ENCODE results near the gene VAC14. TPM values are rescaled to one million over a fixed set of nuclear protein-coding genes. Genes with fewer than 3 reads are reported as not detected.

VAC14 gene
- polyA plus RNA-seq, 2 of the 4 experiments (the other 2 are of a cell fraction), result 25.3 to 27.0 TPM

GRCh38 chr16:70753228-70753627 lies 47.7 kb downstream of the VAC14 start:
- ChIA-PET CTCF (interaction anchor here (1.1 to 6.8 kb wide), 4 partner anchors 18 to 74 kb away, joined by 3 to 64 read pairs (median 16); no protein-coding TSS in a partner anchor), POLR2A (no interaction called here)
- H3K4me2 ChIP-seq, result no peak overlapping the region
- TF ChIP-seq RAD21 (conservative IDR thresholded peaks at IDR 0.05 in 1 of 2, IDR thresholded peaks at IDR 0.05 in 1 of 2), result no peak
- H3K9me3 ChIP-seq, result no peaks in the 10 kb centered on the region
- 92% methylated on average over 5 of the region's 6 CpGs for WGBS (ENCODE audit: missing lambda C conversion rate)
- H3K4me3 ChIP-seq, result no peak overlapping the region
- DNase-seq (ENCODE audit: low read depth in 1 of 2, low spot score in 1 of 2), result no peak
- peaks cover 48% of the 10 kb centered on the region for H3K4me1 ChIP-seq
- H3K27ac ChIP-seq, result peak overlapping the region in 1 of 2 experiments; percentile 94; a peak in 3 of 6 replicates
- no peak for FAIRE-seq
- no peak for ATAC-seq

GRCh38 chr16:70752426-70752825 lies 48.5 kb downstream of the VAC14 start:
- peaks cover 56% of the 10 kb centered on the region for H3K4me1 ChIP-seq
- DNase-seq (ENCODE audit: low read depth in 1 of 2, low spot score in 1 of 2) (no peak), FAIRE-seq (no peak), ATAC-seq (no peak)
- CTCF ChIA-PET, result interaction anchor here (1.2 to 6.8 kb wide), 4 partner anchors 14 to 73 kb away, joined by 3 to 64 read pairs (median 17); no protein-coding TSS in a partner anchor
- POLR2A ChIA-PET, result no interaction called here
- H3K4me3 ChIP-seq, result no peak overlapping the region
- 95% methylated on average over 7 of the region's 10 CpGs for WGBS (ENCODE audit: missing lambda C conversion rate)
- H3K4me2 ChIP-seq, result no peak overlapping the region
- TF ChIP-seq HES2 (IDR thresholded peaks at IDR 0.05), result no peak
- TF ChIP-seq TFCP2L1 (CRISPR knock-in tag; IDR thresholded peaks at IDR 0.05), result no peak
- no peak for TF ChIP-seq TP53 (CRISPR knock-in tag; IDR thresholded peaks at IDR 0.05)
- TF ChIP-seq HDAC2 (IDR thresholded peaks at IDR 0.05), result no peak
- TF ChIP-seq ZNF302 (CRISPR knock-in tag; IDR thresholded peaks at IDR 0.05), result no peak
- TF ChIP-seq MAX (IDR thresholded peaks at IDR 0.05), result no peak
- no peak for TF ChIP-seq FOSB (CRISPR knock-in tag; IDR thresholded peaks at IDR 0.05)
- TF ChIP-seq MAZ (IDR thresholded peaks at IDR 0.05; ENCODE audit: borderline replicate concordance, low read depth, low read length), result no peak
- TF ChIP-seq FOSL2 (IDR thresholded peaks at IDR 0.05), result no peak
- TF ChIP-seq FOSL2 (CRISPR knock-in tag; IDR thresholded peaks at IDR 0.05), result no peak
- no peak for TF ChIP-seq CBX8 (IDR thresholded peaks at IDR 0.05)
- no peak for TF ChIP-seq REST (IDR thresholded peaks at IDR 0.05)
- TF ChIP-seq ZFP36 (IDR thresholded peaks at IDR 0.05; ENCODE audit: borderline replicate concordance, partially characterized antibody), result no peak
- TF ChIP-seq NR3C1 (IDR thresholded peaks at IDR 0.05), result no peak
- TF ChIP-seq JUNB (IDR thresholded peaks at IDR 0.05), result no peak
- TF ChIP-seq HMGXB4 (CRISPR knock-in tag; IDR thresholded peaks at IDR 0.05; ENCODE audit: borderline replicate concordance), result no peak
- peak overlapping the region in 1 of 2 experiments; percentile 94; a peak in 3 of 6 replicates for H3K27ac ChIP-seq
- no peaks in the 10 kb centered on the region for H3K9me3 ChIP-seq

- 39% methylated on average over 6 of the region's 7 CpGs for WGBS (ENCODE audit: missing lambda C conversion rate)
- Histone ChIP-seq H3K4me1 (peaks cover 64% of the 10 kb centered on the region), H3K27ac (peak overlapping the region; percentile 51 to 94), H3K9me3 (no peaks in the 10 kb centered on the region), H3K4me3 (no peak overlapping the region), H3K4me2 (peak overlapping the region; percentile 28)
- TF ChIP-seq SREBF2 (IDR thresholded peaks at IDR 0.05), result no peak
- no peak for TF ChIP-seq REST (IDR thresholded peaks at IDR 0.05)
- TF ChIP-seq CHD2 (IDR thresholded peaks at IDR 0.05; ENCODE audit: low read length, partially characterized antibody), result no peak
- TF ChIP-seq EHMT2 (IDR thresholded peaks at IDR 0.05; ENCODE audit: low read depth), result no peak
- TF ChIP-seq HEYL (CRISPR knock-in tag; IDR thresholded peaks at IDR 0.05), result no peak
- TF ChIP-seq GATA3 (IDR thresholded peaks at IDR 0.05; ENCODE audit: borderline replicate concordance), result no peak
- no peak for FAIRE-seq
- ChIA-PET CTCF (interaction anchor here (1.5 to 6.8 kb wide), 5 partner anchors 10 to 97 kb away, joined by 5 to 64 read pairs (median 15); no protein-coding TSS in a partner anchor), POLR2A (no interaction called here)
- no peak for DNase-seq (ENCODE audit: low read depth in 1 of 2, low spot score in 1 of 2)
- no peak for ATAC-seq
These were observed 49.4 kb downstream of the VAC14 start for GRCh38 chr16:70751593-70751992.

Measured in A549 (cell line).